GM19239 (cell line): Measurements from ENCODE around the gene KIFAP3.
"Not testable (repeated sequence)": the region's sequence is repeated elsewhere in the genome, so short reads cannot be mapped to it uniquely, and the experiment has no call there.

Source experiments
- DNase-seq: peaks from one replicate; pipeline ENCODE4 v3.0.0; 2011; ENCODE audit warnings: low spot score; ENCODE audit not compliant: insufficient read length
- FAIRE-seq: peaks from 2 replicates; lab custom pipeline; 2011; peaks lifted over from hg19 to GRCh38; lab: Jason Lieb, UNC

Gene KIFAP3

DNA sequence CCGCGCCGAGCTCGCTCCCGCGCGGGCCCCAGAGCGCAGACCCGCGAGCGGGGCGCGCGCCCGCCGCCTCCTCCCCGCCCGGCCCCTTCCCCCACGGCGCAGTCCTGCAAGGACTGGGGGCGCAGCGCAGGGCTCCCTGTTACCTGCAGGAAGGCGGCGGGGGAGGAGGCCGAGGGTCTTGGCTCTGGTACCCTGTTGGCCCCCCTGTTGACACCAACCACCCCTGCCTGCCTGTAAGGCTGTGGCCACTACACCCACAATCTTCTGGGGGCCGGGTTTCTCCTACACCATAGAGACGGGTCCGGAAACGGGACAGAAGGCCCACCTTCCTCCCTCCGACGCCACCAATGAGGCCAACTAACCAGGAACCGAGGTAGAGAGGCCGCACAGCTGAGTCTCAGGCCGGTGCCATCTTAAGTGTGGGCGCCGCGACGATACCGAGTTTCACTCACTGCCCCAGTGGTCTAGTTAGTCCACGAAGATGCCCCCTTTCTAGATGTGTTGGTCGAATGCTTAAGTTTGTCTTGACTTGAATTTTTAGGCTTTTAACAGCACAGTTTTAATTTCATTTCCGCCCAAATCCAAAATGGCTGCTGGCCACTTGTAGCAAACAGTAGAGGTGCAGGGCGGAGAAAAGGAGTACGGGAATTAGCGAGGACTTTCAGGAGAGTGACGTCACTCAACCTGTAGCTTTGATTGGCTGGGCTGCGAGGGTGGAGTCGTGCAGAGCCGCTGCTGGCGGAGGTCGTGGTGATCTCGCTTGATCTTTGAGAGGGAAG is 180.7 kb downstream of the KIFAP3 start, which contains the start of gene SCYL3:
Gene SCYL3, minus strand, starts transcription at position 252 of the 779 bp plus-strand sequence. CDS start 5,056 bp downstream, outside the sequence.
- peak; percentile 100 for FAIRE-seq
- peak; percentile 75 for DNase-seq

DNA sequence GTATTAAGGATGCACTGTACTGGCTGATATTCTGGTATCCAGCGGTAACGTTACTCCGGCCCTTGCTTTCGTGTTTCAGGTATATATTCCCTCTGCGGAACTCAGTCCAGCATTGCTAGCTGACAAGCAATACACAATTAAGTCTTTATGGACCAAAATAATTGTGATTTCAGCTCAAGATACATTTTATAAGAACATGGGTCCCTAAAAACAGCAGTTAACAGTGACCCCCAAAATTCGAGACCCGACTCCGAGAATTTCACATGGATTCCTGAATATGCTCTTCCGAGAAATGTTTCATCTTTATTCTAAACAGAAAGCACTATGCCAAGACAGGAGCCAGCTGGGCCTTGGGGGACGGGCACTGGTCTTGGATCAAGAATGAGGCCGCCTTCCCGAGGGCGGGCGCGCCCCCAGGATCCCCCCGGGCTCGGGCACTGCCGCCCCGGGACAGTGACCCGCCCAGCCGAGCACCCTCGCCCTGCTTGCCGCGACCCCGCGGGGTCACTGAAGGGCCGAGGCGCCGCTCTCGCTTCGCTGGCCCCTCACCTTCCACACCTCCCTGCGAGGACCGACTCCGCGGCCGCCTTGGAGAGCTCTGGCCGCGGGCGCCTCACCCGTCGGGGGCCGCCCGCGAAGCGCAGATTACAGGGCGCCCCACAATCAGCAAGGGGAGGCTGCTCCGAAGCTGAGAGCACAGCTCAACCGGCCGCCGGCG is 181.4 kb downstream of the KIFAP3 start:
- no peak for FAIRE-seq

DNA sequence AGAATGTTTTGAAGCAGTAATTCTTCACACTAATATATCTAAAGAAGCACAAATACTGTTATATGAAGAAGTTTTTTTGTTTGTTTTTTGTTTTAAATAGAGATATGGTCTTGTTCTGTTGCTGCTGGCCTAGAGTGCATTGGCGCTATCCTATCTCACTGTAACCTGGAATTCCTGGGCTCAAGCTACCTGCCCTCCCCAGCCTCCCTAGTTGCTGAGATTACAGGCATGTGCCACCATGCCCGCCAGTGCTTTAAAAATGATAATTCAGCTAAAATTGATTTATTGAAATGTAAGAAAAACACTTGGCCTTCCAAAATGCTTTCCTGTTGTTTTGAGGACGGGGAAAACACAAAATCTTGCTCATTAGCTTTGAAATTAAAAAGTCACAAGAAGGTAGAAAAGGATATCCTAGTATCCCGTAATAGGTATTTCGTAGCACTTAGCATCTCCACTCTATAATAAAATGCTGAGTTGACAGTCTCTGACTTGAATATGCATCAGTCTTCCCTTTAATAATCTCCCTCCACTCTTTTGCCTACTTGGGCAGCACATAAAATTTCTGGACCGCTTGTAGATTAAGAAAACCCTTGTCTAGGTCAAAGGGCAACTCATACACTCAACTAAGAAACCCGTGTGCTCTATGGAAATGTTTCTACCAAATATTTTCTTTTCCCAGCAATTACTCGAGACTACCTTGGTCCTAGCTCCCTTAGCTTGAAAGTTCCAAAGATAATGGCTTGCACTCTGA is 182.1 kb downstream of the KIFAP3 start:
- DNase-seq (no peak), FAIRE-seq (no peak)

More for the DNA sequence above, 181.4 kb downstream of the KIFAP3 start:
- no peak for DNase-seq

DNA sequence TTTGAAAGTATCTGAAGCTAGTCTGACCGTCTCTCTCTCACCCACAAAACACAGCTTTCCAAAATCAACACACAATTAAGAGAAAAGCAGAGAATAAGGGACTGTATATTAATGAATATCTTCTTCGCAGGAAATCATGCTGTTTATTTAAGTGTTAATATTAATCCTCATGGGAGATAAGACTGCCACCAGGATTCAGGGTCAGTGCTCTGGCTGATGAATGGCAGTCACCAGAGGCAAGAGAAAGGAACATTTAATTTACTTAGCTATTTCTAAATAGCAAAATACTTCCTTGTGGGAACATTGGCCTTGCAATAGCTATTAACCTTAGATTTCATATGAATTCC is 183.0 kb downstream of the KIFAP3 start:
- FAIRE-seq (no peak), DNase-seq (no peak)

DNA sequence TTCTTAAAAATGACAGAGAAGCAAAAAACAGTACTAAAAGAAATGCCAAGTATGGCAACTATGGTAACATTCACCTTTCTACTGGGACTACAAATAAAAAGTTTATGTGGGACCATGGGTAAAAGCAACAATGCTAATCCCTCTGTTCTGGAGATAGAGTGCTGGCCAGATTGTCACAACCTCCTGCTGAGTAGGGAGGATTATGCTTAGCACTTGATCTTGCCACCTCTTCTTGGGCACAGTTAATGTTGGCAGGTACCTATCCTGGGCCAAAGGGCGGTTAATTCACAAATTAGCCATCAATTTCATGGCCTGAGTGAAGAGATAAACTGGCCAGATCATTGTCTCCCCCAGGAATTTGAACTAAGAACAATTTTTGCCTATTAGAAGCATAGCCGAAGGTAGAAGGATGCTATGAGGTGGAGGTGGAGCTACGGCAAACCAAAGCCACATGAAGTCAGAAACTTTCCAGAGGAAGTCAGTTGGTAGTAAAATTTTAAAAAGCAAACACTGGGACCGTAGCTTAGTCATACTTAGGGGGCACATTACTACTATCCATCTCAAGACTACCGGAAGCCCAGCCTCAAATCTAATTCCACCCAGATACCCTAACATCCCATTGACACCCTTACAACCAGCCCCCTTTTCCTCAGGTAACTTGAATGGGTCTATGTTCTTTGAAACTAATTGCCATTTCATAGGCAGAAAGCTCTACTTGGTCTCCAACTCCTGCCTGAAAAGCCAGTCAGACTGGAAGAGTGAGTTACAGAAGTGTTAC is 183.5 kb downstream of the KIFAP3 start:
- DNase-seq = no peak
- peak; percentile 79 for FAIRE-seq

DNA sequence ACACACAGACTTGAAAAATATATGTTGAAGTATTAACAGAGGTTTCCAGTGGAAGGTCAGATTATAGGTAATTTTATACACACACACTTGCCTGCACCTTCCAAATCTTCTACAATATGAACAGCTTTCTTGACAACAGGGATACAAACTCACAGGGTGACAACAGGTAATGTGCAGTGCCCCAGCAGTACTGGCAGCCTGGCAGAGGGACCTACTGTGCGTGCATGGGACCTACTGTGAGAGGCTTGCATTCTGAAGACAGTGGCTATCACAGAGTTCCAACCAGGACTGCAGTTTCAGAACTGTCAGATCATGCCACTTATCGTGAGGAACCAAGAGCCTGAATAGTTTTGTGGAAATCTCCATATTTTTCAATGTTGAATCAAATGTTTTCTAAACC is 184.6 kb downstream of the KIFAP3 start:
- FAIRE-seq (no peak), DNase-seq (no peak)

DNA sequence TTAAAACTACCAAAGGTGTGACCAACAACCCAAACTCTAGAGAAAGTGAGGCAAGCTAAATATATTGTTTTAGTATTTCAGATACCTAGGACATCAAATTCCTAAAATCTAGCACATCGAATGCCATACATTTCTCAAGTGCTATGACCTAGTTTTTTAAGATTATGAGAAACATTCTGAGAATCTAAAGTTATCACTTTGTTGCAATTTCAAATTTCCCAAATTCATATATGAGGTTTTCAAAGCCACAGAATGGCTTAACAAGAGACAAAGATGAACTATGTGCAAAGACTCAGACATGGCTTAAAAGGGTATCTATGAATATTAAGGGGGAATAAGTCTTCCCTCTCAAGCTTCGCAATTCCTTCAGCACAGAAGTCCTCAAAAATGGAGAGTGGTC is 187.6 kb downstream of the KIFAP3 start:
- no peak for FAIRE-seq
- no peak for DNase-seq

DNA sequence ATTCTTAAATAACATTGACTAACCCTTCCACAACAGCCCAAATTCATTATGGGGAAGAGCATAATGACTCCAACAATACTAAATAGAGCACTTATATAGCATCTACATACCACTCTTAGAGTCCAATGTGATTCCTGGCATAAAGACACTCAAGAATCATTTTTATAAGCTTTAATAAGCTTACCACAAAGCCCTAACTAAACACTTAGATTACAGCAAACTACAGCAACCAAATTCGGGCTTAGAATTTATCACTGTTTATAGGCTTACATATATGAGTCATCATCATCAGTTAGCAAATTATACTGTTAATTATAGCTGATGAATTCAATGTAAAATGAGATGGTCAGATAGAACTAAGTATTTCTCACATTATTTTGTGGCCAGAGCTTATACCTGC is 188.1 kb downstream of the KIFAP3 start:
- FAIRE-seq = no peak
- DNase-seq = no peak

DNA sequence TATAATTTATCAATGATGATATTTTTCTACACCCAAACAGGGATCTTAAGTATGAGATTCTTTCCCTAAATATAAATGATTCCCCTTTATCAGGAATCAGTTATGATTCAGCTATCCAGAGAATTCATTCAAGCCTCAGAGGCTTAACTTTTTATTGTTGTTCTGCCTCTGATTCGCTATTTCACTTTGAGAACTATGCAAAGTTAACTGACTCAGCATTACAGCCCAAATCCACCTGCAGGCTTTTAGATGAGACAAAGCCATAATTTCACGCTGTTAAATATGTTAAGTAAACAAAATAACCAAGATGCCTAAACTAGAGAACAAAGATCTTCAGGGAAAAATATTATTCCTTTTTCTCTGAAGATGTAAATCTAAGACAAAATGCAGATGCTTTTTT is 189.3 kb downstream of the KIFAP3 start:
- DNase-seq (no peak), FAIRE-seq (no peak)

DNA sequence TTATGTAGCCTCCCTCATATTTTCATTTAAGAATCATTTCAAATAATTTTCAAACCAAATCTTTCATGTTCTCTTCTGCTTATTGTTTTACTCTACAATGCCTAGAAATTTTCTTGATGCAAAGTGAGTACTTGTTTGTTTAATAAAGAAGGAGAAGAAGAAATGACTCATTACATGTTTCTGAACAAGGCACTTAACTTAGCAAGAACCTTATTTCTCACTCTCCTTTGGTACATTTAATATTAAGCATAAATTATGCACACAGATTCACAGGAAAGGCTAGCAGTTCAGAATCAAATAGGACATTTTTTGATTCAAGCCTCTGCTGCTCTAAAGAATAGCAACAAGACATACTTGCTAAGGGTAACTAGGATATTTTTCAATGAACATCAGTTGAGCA is 189.9 kb downstream of the KIFAP3 start:
- DNase-seq (no peak), FAIRE-seq (no peak)

DNA sequence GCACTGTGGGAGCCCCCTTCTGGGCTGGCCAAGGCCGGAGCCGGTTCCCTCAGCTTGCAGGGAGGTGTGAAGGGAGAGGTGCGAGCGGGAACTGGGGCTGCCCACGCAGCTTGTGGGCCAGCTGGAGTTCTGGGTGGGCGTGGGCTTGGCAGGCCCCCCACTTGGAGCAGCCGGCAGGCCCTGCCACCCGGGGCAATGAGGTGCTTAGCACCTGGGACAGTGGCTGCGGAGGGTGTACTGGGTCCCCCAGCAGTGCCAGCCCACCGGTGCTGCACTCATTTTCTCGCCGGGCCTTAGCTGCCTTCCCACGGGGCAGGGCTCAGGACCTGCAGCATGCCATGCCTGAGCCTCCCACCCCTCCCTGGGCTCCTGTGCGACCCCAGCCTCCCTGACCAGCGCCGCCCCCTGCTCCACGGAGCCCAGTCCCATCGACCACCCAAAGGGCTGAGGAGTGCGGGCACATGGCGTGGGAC is 192.4 kb downstream of the KIFAP3 start:
- FAIRE-seq (no peak), DNase-seq (no peak)

DNA sequence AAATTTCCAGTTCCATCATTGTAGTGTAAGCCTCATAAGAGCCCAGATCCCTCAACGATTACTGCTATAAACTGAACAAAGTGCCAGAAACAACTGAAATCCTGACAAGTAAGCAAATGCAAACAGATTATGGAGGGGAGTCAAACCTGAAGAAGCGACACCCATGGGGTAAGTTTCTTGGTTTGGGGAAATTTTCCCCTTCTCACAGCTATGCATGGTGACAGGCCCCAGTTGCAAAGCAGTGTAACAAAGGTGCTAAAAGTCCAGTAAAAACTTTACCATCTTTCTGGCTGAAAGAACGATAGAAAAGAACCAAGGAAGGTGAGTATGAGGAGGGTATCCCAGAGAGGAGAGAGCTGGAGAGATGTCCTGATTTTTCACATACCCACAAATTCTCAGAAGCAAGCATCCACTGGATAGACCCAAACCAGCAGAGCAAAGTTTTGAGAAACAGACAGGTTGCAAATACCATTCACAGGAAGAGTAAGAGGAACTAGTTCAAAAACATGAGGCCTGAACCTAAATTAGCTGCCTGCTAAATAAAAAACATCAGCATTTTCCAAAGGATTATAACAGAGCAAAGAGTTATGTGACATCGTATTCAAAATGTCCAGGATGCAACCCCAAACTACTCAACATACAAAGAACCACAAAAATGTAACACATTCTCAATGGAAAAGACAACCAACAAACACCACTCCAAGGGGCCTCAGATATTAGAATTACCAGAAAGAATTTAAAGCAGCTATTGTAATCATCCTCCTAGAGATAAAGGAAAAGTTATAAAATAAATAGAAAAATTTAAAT is 195.3 kb downstream of the KIFAP3 start:
- DNase-seq (no peak), FAIRE-seq (peak; percentile 54)

DNA sequence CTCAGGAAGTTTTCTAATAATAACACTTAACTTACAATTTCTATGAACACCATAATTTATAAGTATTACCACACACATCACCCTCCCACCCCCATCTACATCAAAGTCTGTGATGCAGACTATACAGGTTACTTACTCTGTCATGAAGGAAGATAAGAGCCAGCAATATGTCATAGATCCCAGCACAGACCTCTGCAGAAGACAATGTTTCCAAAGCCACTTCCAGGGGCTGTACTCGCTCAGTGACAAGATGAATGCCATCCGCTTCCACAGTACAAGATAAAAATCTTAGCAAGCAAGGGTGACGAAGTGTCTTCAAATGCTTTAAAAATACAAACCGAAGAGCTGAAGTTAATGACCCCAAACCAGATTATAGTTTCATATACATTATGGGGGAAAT is 196.0 kb downstream of the KIFAP3 start:
- DNase-seq (no peak), FAIRE-seq (no peak)

DNA sequence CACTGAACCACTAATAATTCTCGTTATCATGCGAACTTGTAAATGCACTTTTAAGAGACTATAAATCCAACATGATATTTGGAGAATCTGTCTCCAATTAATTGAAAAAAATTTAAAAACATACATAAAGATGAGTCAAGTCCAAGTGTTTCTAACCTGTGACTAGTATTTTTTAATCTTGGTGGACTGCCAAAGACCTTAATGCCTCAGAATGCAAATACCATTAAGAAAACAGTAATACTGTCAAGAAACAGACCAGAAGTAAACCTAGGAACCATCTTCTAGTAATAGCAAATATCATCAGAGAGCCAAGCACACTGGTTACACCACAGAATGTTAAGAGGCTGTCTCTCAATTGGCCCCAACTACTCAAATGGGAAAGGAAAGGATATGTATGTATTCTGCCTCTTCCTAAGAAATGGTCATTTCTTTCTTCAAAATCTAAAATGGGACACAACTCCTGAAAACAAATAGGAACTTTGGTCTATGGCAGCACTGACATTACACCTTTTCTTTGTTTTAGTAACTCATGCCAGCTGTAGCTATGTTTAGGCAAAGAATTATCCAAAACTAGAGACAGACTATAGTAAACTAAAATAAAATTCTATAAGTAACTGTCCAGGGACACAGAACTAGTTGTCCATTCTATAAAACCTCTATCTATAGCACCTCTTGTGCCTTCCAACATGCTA is 196.5 kb downstream of the KIFAP3 start:
- FAIRE-seq (peak; percentile 26), DNase-seq (no peak)

DNA sequence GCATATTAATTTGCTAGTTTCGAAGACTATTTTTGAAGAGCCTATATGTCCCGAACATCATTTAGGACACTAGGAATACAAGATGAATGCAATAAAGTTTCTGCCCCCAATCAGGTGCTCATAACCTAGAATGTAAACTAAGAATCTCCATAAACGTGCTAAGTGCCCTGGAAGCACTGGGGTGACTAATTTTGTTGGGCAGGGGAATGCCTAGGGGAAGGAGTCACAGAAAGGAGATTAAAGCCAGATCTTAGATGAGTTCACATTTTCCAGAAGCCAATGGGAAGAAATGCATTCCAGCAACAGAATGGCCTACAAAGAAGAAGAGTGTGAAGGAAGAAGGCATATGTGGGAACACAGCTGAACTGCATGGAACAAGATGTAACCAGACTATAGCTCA is 200.3 kb downstream of the KIFAP3 start:
- no peak for FAIRE-seq

DNA sequence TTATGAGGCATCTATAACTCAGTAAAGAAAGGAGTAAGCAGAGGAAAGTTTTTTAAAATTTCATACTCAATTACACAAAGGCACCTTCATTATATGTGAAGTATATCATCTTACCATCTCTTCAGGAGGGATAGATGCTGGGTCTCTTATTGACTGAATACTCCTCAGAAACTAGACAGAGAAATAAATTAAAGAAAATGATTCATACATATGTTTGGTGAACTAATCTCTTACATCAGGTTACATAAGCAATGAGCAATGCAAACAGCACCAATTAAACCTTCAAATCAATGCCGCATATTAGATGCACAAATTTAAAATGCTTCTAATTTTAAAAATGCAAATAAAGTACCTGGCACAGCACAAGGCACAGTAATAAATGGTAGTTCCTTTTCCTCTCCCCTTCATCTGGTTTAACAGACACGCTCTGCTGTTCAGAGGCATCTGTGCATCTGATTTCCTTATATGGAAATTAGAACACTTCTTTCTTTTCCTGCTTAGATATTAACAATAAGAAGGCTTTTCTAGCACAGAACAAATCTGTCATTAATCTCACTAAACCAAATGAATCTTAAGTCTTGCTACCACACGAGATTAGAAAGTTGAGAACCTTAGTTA is 200.8 kb downstream of the KIFAP3 start:
- DNase-seq = no peak
- no peak for FAIRE-seq

More for the DNA sequence above, 200.3 kb downstream of the KIFAP3 start:
- DNase-seq = no peak

DNA sequence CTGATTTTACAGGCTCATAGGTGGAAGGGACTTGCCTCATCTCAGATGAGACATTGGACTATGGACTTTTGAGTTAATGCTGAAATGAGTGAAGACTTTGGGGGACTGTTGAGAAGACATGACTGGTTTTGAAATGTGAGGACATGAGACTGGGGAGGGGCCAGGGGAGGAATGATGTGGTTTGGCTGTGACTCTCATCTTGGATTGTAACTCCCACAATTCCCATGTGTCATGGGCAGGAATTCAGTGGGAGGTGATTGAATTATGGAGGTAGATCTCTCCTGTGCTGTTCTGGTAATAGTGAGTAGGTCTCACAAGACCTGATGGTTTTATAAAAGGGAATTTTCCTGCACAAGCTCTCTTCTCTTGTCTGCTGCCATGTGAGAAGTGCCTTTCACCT is 201.6 kb downstream of the KIFAP3 start:
- FAIRE-seq (no peak), DNase-seq (no peak)

DNA sequence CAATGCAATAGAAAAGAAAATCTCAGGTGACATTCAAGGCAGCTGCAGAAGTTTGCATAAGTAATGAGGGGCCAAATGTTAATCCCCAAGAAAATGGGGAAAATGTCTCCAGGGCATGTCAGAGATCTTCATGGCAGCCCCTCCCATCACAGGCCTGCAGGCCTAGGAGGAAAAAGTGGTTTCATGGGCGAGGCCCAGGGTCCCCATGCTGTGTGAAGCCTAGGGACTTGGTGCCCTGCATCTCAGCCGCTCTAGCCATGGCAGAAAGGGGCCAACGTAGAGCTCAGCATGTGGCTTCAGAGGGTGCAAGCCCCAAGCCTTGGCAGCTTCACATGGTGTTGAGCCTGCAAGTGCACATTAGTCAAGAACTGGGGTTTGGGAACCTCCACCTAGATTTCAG is 202.5 kb downstream of the KIFAP3 start:
- not testable (repeated sequence) for FAIRE-seq

More for the DNA sequence above, 202.5 kb downstream of the KIFAP3 start:
- DNase-seq = not testable (repeated sequence)
